GM15510 (cell line): ENCODE measurements around the gene TAF7.

ENCODE experiments used
- POLR2A ChIP-seq: IDR thresholded peaks from 3 replicates; pipeline ENCODE4 v1.6.1; 2011; ENCODE audit warnings: borderline replicate concordance; ENCODE audit not compliant: insufficient read length; ENCODE audit errors: extremely low read depth

Gene TAF7

GRCh38 chr5:141272906-141273305 lies 47.7 kb downstream of the TAF7 start:
- no peak for TF ChIP-seq POLR2A

DNA sequence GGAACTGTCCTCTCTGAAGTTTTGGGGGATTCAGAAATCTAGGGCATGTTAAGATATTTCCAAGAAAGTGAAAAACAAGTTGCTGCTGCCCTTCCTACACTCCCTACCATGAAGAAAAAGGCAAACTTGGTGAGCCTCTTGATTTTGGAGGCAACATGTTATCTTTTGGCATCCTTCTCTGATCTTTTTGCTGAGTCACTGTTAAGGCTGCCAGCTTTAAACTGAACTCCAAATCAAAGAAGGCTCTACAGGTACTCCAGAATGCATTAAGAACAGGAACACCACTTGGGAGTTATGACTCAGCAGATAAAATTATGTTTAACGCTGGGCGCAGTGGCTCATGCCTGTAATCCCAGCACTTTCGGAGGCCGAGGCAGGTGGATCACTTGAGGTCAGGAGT lies 51.4 kb downstream of the TAF7 start:
- TF ChIP-seq POLR2A, result no peak
